Muscle of leg (tissue), 11 donors: ENCODE results near the gene CACNA1S. TPM values are rescaled to one million over a fixed set of nuclear protein-coding genes. Genes with fewer than 3 reads are reported as not detected.

Experiments
- DNase-seq: peaks from one replicate; pipeline ENCODE4 v3.0.0; 2013
- H3K27ac ChIP-seq: one replicate; pipeline ENCODE4 v1.5.1; 2013; ENCODE audit warnings: mild to moderate bottlenecking, low read length, control low read depth
- H3K27me3 ChIP-seq: one replicate; pipeline ENCODE4 v1.6.1; 2013; ENCODE audit warnings: low read length; ENCODE audit not compliant: control insufficient read depth, insufficient read depth
- H3K36me3 ChIP-seq: one replicate; pipeline ENCODE4 v1.6.1; 2013; ENCODE audit warnings: low read length; ENCODE audit not compliant: control insufficient read depth, insufficient read depth
- H3K4me1 ChIP-seq: one replicate; pipeline ENCODE4 v1.6.1; 2013; ENCODE audit warnings: low read length; ENCODE audit not compliant: control insufficient read depth, insufficient read depth
- H3K4me3 ChIP-seq: one replicate; pipeline ENCODE4 v1.5.1; 2013; ENCODE audit warnings: low read length, control low read depth
- H3K9me3 ChIP-seq: replicated peaks from 2 replicates; pipeline ENCODE4 v1.6.1; 2013; ENCODE audit warnings: low read depth, low read length; ENCODE audit not compliant: control insufficient read depth
- WGBS: methylation state at CpG from one replicate; pipeline ENCODE4 v1.1.5; 2013; ENCODE audit warnings: missing lambda C conversion rate; ENCODE audit not compliant: insufficient coverage; 5-methylcytosine and 5-hydroxymethylcytosine counted together
- polyA plus RNA-seq, 8 donors: library from polyadenylated mRNA; unstranded; fragments of 120-200 nt; gene quantifications; one replicate each; pipeline versions ENCODE4 v1.2.1 to v1.2.3, GENCODE V29; 2013; ENCODE audit warnings: inconsistent platforms in 1 of 8, low replicate concordance in 1 of 8; ENCODE audit not compliant: insufficient read length in 8 of 8, insufficient read depth in 1 of 8
- total RNA-seq: library from RNA; stranded (reverse); fragments of 120-200 nt; gene quantifications from one replicate; pipeline ENCODE4 v1.2.4, GENCODE V29; 2013

Gene CACNA1S
- total and polyA plus RNA-seq, 9 donors, result 26.1 to 55.2 (median 41.5) TPM

GRCh38 chr1:201119206-201120197, 7.3 kb upstream of the CACNA1S start:
- H3K27ac ChIP-seq, result no peak overlapping the region

GRCh38 chr1:201116091-201116490, 3.9 kb upstream of the CACNA1S start:
- Histone ChIP-seq H3K4me3 (no peak overlapping the region), H3K27me3 (peaks cover 21% of the 10 kb centered on the region), H3K27ac (no peak overlapping the region), H3K4me1 (peaks cover 52% of the 10 kb centered on the region), H3K36me3 (no peaks in the 10 kb centered on the region), H3K9me3 (no peaks in the 10 kb centered on the region)
- no CpG with 5 or more reads among the region's 2 CpGs for WGBS
- DNase-seq, result no peak

More at GRCh38 chr1:201119206-201120197, 7.3 kb upstream of the CACNA1S start:
- H3K36me3 ChIP-seq, result no peaks in the 10 kb centered on the region
- H3K27me3 ChIP-seq, result peaks cover 14% of the 10 kb centered on the region
- DNase-seq, result peak; percentile 72
- H3K9me3 ChIP-seq, result no peaks in the 10 kb centered on the region
- peaks cover 26% of the 10 kb centered on the region for H3K4me1 ChIP-seq
- H3K4me3 ChIP-seq, result no peak overlapping the region
- WGBS, result 21% methylated on average over 9 of the region's 14 CpGs

GRCh38 chr1:201115390-201115937, 3.2 kb upstream of the CACNA1S start:
- no peak overlapping the region for H3K4me3 ChIP-seq
- peaks cover 54% of the 10 kb centered on the region for H3K4me1 ChIP-seq
- DNase-seq, result no peak
- no peaks in the 10 kb centered on the region for H3K9me3 ChIP-seq
- 97% methylated on average over 18 of the region's 25 CpGs for WGBS
- no peaks in the 10 kb centered on the region for H3K36me3 ChIP-seq
- H3K27me3 ChIP-seq, result peaks cover 21% of the 10 kb centered on the region
- no peak overlapping the region for H3K27ac ChIP-seq

GRCh38 chr1:201114245-201115131, 2.3 kb upstream of the CACNA1S start:
- DNase-seq, result peak; percentile 96
- no peak overlapping the region for H3K27ac ChIP-seq
- peak overlapping the region; percentile 72 for H3K4me3 ChIP-seq
- H3K36me3 ChIP-seq, result peaks cover 4% of the 10 kb centered on the region
- peaks cover 21% of the 10 kb centered on the region for H3K27me3 ChIP-seq
- H3K9me3 ChIP-seq, result no peaks in the 10 kb centered on the region
- peaks cover 53% of the 10 kb centered on the region for H3K4me1 ChIP-seq
- WGBS, result 2% methylated on average over 82 of the region's 88 CpGs

- Histone ChIP-seq H3K4me3 (no peak overlapping the region), H3K27me3 (peaks cover 21% of the 10 kb centered on the region), H3K27ac (no peak overlapping the region), H3K36me3 (peaks cover 4% of the 10 kb centered on the region), H3K4me1 (peaks cover 52% of the 10 kb centered on the region), H3K9me3 (no peaks in the 10 kb centered on the region)
- WGBS, result 100% methylated on average over 3 of the region's 17 CpGs
- DNase-seq, result no peak
Measured at GRCh38 chr1:201113451-201114244, 1.4 kb upstream of the CACNA1S start.

GRCh38 chr1:201112926-201113325, 700 bp upstream of the CACNA1S start:
- Histone ChIP-seq H3K4me3 (no peak overlapping the region), H3K27ac (peak overlapping the region; percentile 78), H3K4me1 (peaks cover 55% of the 10 kb centered on the region), H3K27me3 (peaks cover 21% of the 10 kb centered on the region), H3K36me3 (peaks cover 4% of the 10 kb centered on the region), H3K9me3 (no peaks in the 10 kb centered on the region)
- DNase-seq, result no peak
- no CpG with 5 or more reads among the region's 3 CpGs for WGBS

- H3K4me3 ChIP-seq, result peak overlapping the region; percentile 40
- H3K27ac ChIP-seq, result peak overlapping the region; percentile 84
- DNase-seq, result no peak
- peaks cover 63% of the 10 kb centered on the region for H3K4me1 ChIP-seq
- 73% methylated on average over 3 of the region's 3 CpGs for WGBS
- H3K9me3 ChIP-seq, result no peaks in the 10 kb centered on the region
- peaks cover 8% of the 10 kb centered on the region for H3K36me3 ChIP-seq
- H3K27me3 ChIP-seq, result peaks cover 19% of the 10 kb centered on the region
Measured at GRCh38 chr1:201111672-201112071, 554 bp downstream of the CACNA1S start.

GRCh38 chr1:201111156-201111555, 1.1 kb downstream of the CACNA1S start:
- Histone ChIP-seq H3K9me3 (no peaks in the 10 kb centered on the region), H3K4me3 (peak overlapping the region; percentile 27), H3K27me3 (peaks cover 19% of the 10 kb centered on the region), H3K4me1 (peaks cover 65% of the 10 kb centered on the region), H3K27ac (peak overlapping the region; percentile 62), H3K36me3 (peaks cover 8% of the 10 kb centered on the region)
- no peak for DNase-seq
- WGBS, result 72% methylated on average over 3 of the region's 7 CpGs

- peak overlapping the region; percentile 62 for H3K27ac ChIP-seq
- H3K4me3 ChIP-seq, result peak overlapping the region; percentile 27
- no peak for DNase-seq
- H3K9me3 ChIP-seq, result no peaks in the 10 kb centered on the region
- H3K4me1 ChIP-seq, result peaks cover 65% of the 10 kb centered on the region
- WGBS, result no CpG with 5 or more reads among the region's 5 CpGs
- peaks cover 8% of the 10 kb centered on the region for H3K36me3 ChIP-seq
- peaks cover 17% of the 10 kb centered on the region for H3K27me3 ChIP-seq
Measured at GRCh38 chr1:201110616-201111015, 1.6 kb downstream of the CACNA1S start.
